HepG2 (cell line): Measurements from ENCODE around the gene SNAI1. TPM values are rescaled to one million over a fixed set of nuclear protein-coding genes. Genes with fewer than 3 reads are reported as not detected.

Source experiments
- AGO1 ChIP-seq: fragments of 200-400 bp; formaldehyde crosslinking; IDR thresholded peaks from 2 replicates; pipeline ENCODE4 v1.6.1; 2017; ENCODE audit warnings: mild to moderate bottlenecking, low read depth, low read length, moderate library complexity; ENCODE audit not compliant: poor library complexity, severe bottlenecking
- CREB3 ChIP-seq: sonication (generic); formaldehyde crosslinking; IDR thresholded peaks from 2 replicates; pipeline ENCODE4 v1.5.0; 2020; ENCODE audit warnings: missing genetic modification reagents
- ELF3 ChIP-seq: IDR thresholded peaks from 2 replicates; pipeline ENCODE4 v1.6.1; 2016; ENCODE audit warnings: missing genetic modification reagents, missing compliant biosample characterization
- FOXP1 ChIP-seq, 2 experiments: fragments of 450-650 bp in 1 of 2; IDR thresholded peaks; 2 replicates each; pipeline ENCODE4 v1.6.1; 2017 to 2018; ENCODE audit warnings: antibody characterized with exemption in 1 of 2
- KLF12 ChIP-seq: sonication (generic); formaldehyde crosslinking; IDR thresholded peaks from 2 replicates; pipeline ENCODE4 v1.4.0; 2020; ENCODE audit warnings: missing genetic modification reagents, borderline replicate concordance
- MAFG ChIP-seq: sonication (generic); formaldehyde crosslinking; IDR thresholded peaks from 2 replicates; pipeline ENCODE4 v1.5.1; 2020; ENCODE audit warnings: mild to moderate bottlenecking, missing genetic modification reagents
- NONO ChIP-seq, 2 experiments: fragments of 450-650 bp in 1 of 2; sonication (generic) in 1 of 2; formaldehyde crosslinking in 1 of 2; IDR thresholded peaks in 1 of 2; conservative IDR thresholded peaks in 1 of 2; 2 replicates each; pipeline versions ENCODE4 v1.6.1 to v1.8.0; 2017 to 2022; ENCODE audit warnings: mild to moderate bottlenecking in 1 of 2, missing genetic modification reagents in 1 of 2, moderate library complexity in 1 of 2
- NR2F6 ChIP-seq, 2 experiments: IDR thresholded peaks; 2 replicates each; pipeline ENCODE4 v1.6.1; 2016; ENCODE audit warnings: antibody characterized with exemption in 1 of 2, mild to moderate bottlenecking in 1 of 2
- RORA ChIP-seq: sonication (generic); formaldehyde crosslinking; IDR thresholded peaks from 2 replicates; pipeline ENCODE4 v1.5.0; 2020; ENCODE audit warnings: mild to moderate bottlenecking, missing genetic modification reagents, moderate library complexity
- SETDB1 ChIP-seq: sonication (generic); formaldehyde crosslinking; IDR thresholded peaks from 2 replicates; pipeline ENCODE4 v1.5.1; 2020; ENCODE audit warnings: missing genetic modification reagents, mild to moderate bottlenecking, borderline replicate concordance
- SMAD9 ChIP-seq: sonication (generic); formaldehyde crosslinking; IDR thresholded peaks from 2 replicates; pipeline ENCODE4 v1.5.1; 2020; ENCODE audit warnings: mild to moderate bottlenecking, missing genetic modification reagents
- STAG1 ChIP-seq: sonication (generic); formaldehyde crosslinking; IDR thresholded peaks from 2 replicates; pipeline ENCODE4 v1.4.0; 2020; ENCODE audit warnings: missing genetic modification reagents
- TBP ChIP-seq: sonication (generic); formaldehyde crosslinking; IDR thresholded peaks from 2 replicates; pipeline ENCODE4 v1.5.0; 2020; ENCODE audit warnings: missing genetic modification reagents
- TCF7 ChIP-seq: sonication (generic); IDR thresholded peaks from 2 replicates; pipeline ENCODE4 v1.6.1; 2016; ENCODE audit warnings: antibody characterized with exemption, low read depth
- ZBTB7A ChIP-seq: sonication (generic); formaldehyde crosslinking; IDR thresholded peaks from 2 replicates; pipeline ENCODE4 v1.8.0; 2022; ENCODE audit warnings: mild to moderate bottlenecking, missing genetic modification reagents
- ZNF430 ChIP-seq: sonication (generic); formaldehyde crosslinking; IDR thresholded peaks from 2 replicates; pipeline ENCODE4 v1.9.0; 2021; ENCODE audit warnings: mild to moderate bottlenecking, missing genetic modification reagents
- ZNF781 ChIP-seq: sonication (generic); formaldehyde crosslinking; IDR thresholded peaks from 2 replicates; pipeline ENCODE4 v1.5.1; 2020; ENCODE audit warnings: borderline replicate concordance, mild to moderate bottlenecking, missing genetic modification reagents; ENCODE audit errors: not compliant biosample characterization
- polyA plus RNA-seq, 8 experiments: library from polyadenylated mRNA; depleted of rRNA in 3 of 8; stranded (reverse) in 7 of 8; unstranded in 1 of 8; fragments of >200 nt; fragmentation: Illumina TruSeq in 4 of 8; extraction: Trizol in 4 of 8; gene quantifications; 2 replicates each; pipeline versions ENCODE4 v1.2.1 to v1.2.3, GENCODE V29; 2011 to 2016; ENCODE audit warnings: low read depth in 4 of 8, missing spikeins in 1 of 8, mixed read lengths in 1 of 8; ENCODE audit not compliant: insufficient read depth in 1 of 8
- total RNA-seq, 5 experiments: library from RNA; depleted of rRNA; stranded (reverse); fragments of >200 nt; fragmentation: Illumina TruSeq; extraction: Trizol; gene quantifications; 2 replicates each; pipeline ENCODE4 v1.2.3, GENCODE V29; 2016; ENCODE audit warnings: low read depth in 1 of 5
- TF ChIP-seq, protein P1 (sequence below): sonication (generic); formaldehyde crosslinking; IDR thresholded peaks from 2 replicates; pipeline ENCODE4 v1.8.0; 2023; ENCODE audit warnings: mild to moderate bottlenecking, missing genetic modification reagents
- TF ChIP-seq, protein P2 (sequence below): sonication (generic); formaldehyde crosslinking; IDR thresholded peaks from 2 replicates; pipeline ENCODE4 v1.9.0; 2021; ENCODE audit warnings: missing genetic modification reagents, borderline replicate concordance
- TF ChIP-seq, protein P3 (sequence below), 2 experiments: sonication (generic) in 1 of 2; formaldehyde crosslinking in 1 of 2; IDR thresholded peaks; 2 replicates each; pipeline versions ENCODE4 v1.4.0 to v1.6.1; 2016 to 2020; ENCODE audit warnings: borderline replicate concordance in 1 of 2, low read depth in 1 of 2, mild to moderate bottlenecking in 1 of 2, missing genetic modification reagents in 1 of 2

The SNAI1 gene
- total and polyA plus RNA-seq, 2 of the 13 experiments (the other 11 are each of a cell fraction or from before 2014, with no cell fraction given): 1.3 to 1.4 TPM

DNA sequence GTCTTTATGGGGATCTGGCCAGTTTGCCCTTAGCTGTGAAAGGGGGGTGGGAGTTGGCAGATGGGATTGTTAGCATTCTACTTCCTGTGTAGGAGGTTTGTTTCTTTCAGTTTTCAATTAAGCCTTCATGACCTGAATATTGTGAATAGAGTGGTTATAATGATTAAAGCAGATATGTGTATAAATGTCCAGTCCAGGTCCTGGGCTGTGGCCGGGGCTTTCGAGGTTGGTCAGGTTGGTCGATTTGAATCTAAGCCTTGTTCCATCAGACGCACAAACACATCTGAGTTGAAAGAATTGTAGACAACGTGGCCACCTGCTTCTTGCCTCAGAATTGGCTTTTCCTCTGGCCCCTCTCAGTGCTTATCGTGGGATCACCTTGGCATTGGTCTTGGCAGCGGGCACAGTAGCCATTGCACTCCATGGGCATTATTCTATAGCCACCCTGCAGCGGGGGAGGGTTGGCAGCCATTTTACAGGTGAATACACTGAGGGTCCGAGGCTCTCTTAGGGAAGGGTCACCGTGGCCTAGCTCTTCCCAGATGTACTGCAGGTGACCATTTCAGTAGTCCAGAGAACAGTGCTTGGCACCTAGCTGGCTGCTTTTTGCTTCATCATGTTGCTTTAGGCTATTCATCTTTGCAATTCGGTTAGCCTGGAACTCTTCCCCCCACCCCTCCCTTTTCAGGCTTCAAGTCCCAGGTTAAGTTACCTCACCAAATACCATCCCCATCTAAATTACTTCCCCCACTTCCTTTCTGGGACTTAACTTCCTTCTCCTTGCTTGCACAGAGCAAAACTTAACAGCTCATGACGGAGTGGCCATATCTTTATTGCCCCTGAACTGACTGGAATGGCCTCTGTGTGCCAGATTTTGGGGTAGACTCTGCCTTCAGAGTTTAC lies 45.5 kb upstream of the SNAI1 start (continued):
- TF ChIP-seq TBP (no peak), KLF12 (CRISPR knock-in tag) (no peak), SMAD9 (CRISPR knock-in tag) (no peak), MAFG (no peak), FOXP1 (IDR thresholded peaks at IDR 0.05) (no peak), FOXP1 (CRISPR knock-in tag; IDR thresholded peaks at IDR 0.05) (no peak), CREB3 (CRISPR knock-in tag) (no peak), STAG1 (0 out of 2 replicates have a peak, but pooled peaks have one; percentile 3), ELF3 (CRISPR knock-in tag) (no peak), AGO1 (no peak), NONO (IDR thresholded peaks at IDR 0.05) (no peak), NONO (CRISPR knock-in tag; conservative IDR thresholded peaks at IDR 0.05) (no peak), SETDB1 (CRISPR knock-in tag) (no peak), TCF7 (no peak), ZNF781 (CRISPR knock-in tag) (no peak), ZNF430 (CRISPR knock-in tag) (no peak), NR2F6 (IDR thresholded peaks at IDR 0.05) (no peak), NR2F6 (CRISPR knock-in tag; IDR thresholded peaks at IDR 0.05) (no peak), ZBTB7A (no peak), RORA (CRISPR knock-in tag) (no peak)
- TF ChIP-seq, protein P1, sequence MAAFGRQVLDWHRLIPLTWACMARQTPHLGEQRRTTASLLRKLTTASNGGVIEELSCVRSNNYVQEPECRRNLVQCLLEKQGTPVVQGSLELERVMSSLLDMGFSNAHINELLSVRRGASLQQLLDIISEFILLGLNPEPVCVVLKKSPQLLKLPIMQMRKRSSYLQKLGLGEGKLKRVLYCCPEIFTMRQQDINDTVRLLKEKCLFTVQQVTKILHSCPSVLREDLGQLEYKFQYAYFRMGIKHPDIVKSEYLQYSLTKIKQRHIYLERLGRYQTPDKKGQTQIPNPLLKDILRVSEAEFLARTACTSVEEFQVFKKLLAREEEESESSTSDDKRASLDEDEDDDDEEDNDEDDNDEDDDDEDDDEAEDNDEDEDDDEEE (CRISPR knock-in tag): 0 out of 2 replicates have a peak, but pooled peaks have one; percentile 22
- TF ChIP-seq, protein P2, sequence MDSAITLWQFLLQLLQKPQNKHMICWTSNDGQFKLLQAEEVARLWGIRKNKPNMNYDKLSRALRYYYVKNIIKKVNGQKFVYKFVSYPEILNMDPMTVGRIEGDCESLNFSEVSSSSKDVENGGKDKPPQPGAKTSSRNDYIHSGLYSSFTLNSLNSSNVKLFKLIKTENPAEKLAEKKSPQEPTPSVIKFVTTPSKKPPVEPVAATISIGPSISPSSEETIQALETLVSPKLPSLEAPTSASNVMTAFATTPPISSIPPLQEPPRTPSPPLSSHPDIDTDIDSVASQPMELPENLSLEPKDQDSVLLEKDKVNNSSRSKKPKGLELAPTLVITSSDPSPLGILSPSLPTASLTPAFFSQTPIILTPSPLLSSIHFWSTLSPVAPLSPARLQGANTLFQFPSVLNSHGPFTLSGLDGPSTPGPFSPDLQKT: no peak
- TF ChIP-seq, protein P3, sequence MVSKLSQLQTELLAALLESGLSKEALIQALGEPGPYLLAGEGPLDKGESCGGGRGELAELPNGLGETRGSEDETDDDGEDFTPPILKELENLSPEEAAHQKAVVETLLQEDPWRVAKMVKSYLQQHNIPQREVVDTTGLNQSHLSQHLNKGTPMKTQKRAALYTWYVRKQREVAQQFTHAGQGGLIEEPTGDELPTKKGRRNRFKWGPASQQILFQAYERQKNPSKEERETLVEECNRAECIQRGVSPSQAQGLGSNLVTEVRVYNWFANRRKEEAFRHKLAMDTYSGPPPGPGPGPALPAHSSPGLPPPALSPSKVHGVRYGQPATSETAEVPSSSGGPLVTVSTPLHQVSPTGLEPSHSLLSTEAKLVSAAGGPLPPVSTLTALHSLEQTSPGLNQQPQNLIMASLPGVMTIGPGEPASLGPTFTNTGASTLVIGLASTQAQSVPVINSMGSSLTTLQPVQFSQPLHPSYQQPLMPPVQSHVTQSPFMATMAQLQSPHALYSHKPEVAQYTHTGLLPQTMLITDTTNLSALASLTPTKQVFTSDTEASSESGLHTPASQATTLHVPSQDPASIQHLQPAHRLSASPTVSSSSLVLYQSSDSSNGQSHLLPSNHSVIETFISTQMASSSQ (IDR thresholded peaks at IDR 0.05; ENCODE audit: low read depth): no peak
- TF ChIP-seq, protein P3 (CRISPR knock-in tag; IDR thresholded peaks at IDR 0.05; ENCODE audit: borderline replicate concordance): no peak
